GM19324 (cell line): ENCODE results near the gene RIPOR3.
"Not testable (repeated sequence)": the region's sequence is repeated elsewhere in the genome, so short reads cannot be mapped to it uniquely, and the experiment has no call there.

ENCODE experiments used
- ATAC-seq: cut with Tn5 transposase; IDR thresholded peaks from one replicate; pipeline ENCODE4 v1.9.1; 2021; ENCODE audit warnings: mild to moderate bottlenecking, moderate library complexity; ENCODE audit not compliant: unreplicated experiment, low FRiP score

The RIPOR3 gene

DNA sequence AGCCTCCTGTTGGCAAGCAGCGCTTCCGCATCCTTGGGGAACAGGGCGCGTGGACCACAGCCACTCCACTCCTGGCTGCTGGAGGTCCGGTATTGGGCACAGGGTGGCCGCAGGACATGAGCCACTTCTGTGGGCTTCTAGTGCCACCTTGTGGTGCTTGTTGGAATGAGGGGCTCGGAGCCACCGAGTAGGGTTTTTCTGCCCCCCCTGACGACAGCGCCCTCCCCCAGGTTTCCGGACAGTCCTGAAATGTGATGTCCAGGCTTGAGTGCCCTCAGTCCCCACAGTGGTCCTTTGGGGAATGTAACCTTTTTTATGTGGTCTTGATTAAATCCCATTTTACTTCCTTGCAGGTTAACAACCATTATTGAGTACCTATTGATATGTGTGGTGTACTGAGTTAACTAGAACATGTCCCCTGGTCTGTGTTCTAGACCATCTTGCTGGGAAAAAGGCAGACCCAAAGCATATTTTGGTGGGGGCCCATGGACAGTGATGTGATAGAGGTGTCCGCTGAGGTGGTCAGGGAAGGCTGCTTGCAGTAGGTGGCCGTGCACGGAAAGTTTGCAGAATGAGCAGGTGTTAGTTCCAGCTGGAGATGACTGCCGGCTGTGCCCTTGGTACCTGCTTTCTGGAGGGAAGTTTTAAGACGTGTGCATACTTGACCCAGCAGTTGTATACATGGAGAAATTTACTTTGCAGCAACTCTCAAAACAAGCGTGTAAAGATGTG is 111.2 kb downstream of the RIPOR3 start:
- no peak for ATAC-seq

DNA sequence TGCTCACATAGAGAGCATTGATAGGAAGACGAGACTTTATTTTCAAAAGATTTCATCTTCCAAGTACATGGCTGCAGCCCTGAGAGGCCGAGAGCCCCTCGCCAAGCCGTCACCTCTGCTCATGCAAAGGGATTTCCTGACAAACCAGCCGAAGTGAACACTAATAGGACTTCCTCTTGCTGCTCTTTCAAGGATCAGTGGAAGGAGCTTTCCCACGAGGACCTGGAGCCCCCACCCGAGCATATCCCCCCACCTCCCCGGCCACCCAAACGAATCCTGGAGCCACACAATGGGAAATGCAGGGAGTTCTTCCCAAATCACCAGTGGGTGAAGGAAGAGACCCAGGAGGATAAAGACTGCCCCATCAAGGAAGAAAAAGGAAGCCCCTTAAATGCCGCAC is 111.8 kb downstream of the RIPOR3 start:
- no peak for ATAC-seq

DNA sequence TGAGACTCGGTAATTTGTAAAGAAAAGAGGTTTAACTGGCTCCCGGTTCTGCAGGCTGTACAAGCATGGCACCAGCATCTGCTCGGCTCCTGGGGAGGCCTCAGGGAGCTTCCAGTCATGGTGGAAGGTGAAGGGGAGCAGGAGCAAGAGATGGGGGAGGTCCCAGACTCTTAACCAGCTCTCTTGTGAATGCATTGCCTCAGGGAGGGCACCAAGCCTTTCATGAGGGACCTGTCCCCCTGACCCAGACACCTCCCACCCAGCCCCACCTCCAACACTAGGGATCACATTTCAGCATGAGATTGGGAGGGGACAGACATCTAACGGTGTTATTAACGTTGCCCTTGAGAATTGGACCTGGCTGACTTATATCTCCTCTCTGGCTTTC is 112.6 kb downstream of the RIPOR3 start:
- no peak for ATAC-seq

DNA sequence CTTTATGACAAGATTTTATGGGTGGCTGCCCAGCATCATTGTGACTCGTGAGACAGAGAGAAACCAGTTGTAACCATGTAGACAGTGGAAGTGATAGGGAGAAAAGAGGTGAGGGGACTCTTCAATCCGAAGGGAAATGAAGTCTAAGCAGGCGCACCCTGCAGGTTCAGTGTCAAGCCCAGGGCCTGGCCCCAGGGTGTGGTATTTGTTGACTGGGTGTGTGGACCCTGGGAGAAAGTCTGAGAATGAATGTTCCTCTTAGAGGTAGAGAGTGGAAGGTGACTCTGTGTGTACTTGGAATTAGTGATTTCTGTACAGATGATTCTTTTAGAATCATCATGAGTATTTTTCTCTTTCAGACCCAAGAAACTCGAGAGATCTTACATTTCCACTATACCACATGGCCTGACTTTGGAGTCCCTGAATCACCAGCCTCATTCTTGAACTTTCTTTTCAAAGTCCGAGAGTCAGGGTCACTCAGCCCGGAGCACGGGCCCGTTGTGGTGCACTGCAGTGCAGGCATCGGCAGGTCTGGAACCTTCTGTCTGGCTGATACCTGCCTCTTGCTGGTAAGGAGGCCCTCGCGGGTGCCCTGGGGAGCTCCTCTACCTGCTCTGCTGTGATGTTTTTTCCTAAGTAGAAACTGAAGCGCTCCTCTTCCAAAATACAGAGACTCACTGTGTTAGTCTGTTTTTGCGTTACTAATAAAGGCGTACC is 113.1 kb downstream of the RIPOR3 start:
- no peak for ATAC-seq

DNA sequence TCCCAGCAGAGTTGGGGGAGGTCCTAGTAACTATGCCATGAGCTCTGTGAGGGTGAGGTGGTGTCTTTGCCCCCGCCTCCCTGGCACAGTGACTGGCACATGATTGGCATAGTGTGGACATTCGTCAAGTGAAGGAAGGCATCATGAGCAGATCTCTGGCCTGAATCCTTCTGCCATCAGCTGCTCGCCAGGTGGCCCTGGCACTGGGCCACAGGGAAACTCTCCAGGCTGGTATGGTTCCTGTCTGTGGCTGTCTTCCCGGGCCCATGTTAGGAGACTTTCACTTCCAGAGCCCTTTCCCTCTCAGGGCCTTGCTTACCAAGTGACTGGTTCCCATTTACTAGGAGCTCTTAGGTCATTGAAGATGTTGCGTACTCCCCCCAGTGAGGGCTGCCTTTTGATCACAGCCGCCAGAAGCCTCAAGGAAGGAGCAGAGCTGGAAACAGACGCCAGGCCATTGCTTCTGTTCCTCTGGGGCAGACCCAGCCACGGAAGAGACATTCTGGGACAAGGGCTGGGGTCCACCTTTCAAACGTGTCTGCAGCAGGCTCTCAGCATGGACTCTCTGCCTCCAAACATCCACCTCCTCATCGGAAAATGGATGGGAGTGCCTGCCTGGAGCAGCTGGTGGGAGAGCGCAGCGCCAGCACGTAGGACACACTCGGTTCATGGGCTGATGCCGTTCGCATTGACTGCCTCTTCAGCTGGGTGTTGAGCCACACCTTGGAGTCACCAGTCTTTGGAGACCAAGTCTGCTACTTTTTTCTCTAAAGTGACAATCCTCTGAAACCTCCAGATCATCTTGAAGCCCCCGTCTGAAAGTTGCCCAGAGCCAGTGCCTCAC is 113.9 kb downstream of the RIPOR3 start:
- ATAC-seq, result no peak

DNA sequence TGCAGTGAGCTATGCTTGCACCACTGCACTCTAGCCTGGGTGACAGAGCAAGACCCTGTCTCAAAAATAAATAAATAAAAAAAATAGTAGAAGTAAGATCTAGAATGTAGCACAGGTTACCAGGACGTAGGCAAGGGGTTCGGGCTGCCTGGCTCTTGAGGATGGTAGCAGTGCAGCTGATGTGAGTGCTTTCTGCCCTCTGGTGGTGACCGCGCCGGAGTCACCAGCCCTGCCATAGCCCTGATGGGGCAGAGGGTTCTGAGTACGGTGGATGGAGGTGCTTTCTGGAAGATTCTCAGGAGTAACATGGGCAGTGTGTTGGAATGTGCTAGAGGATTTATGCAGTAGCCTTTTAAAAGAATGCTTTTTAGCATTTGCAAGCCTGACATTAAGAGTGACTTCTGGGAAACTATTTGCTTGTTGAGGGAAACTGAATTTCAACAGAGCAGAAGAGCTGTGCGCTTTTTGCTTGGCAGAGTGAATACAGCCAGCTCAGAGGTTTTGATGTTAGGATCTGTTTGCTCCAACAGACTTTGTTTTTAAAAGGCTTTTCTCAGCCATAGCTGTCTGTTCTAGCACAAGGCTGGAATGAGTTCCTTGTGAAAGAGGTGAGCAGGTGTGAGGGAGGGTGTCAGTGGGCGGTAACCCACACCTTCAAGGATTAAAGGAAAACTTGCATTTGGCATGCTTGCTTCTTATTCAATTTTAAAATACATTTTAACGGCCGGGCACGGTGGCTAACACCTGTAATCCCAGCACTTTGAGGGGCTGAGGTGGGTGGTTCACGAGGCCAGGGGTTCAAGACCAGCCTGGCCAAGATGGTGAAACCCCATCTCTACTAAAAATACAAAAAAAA is 115.2 kb downstream of the RIPOR3 start:
- no peak for ATAC-seq

DNA sequence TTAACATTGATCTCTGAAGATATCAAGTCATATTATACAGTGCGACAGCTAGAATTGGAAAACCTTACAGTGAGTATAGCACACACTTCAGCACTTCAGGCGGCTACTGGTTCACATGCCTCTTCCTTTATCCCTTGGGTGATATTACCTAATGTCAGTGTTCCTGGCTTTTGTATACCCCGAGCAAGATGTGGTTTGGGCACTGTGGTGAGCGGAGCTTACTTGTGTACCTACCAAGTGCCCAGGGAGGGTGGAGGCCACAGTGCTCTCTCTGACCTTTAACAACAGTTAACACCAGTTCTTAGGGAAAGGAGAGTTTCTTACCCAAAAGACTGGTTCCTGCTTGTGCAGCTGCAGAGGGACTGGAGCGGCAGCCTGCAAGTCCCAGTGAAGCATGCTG is 116.8 kb downstream of the RIPOR3 start:
- ATAC-seq, result no peak

DNA sequence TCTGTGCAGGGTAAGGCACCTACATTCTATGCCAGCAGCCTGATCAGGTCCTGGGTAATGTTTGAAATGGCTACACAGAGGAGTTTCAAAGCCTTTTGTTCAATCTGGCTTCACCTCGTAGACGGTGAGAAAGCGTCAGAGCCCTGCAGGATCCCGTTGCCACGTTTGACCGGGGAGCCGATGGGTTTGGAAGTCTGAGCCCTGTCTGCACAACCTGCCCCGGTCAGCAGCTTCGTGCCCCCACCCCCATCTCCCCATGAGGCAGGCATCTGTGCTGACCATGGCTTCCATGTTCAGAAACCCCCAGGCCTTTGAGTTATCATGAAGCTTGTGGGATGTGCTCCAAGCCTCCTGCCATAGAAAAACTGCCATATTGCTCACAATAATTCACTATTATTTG is 117.2 kb downstream of the RIPOR3 start:
- no peak for ATAC-seq

DNA sequence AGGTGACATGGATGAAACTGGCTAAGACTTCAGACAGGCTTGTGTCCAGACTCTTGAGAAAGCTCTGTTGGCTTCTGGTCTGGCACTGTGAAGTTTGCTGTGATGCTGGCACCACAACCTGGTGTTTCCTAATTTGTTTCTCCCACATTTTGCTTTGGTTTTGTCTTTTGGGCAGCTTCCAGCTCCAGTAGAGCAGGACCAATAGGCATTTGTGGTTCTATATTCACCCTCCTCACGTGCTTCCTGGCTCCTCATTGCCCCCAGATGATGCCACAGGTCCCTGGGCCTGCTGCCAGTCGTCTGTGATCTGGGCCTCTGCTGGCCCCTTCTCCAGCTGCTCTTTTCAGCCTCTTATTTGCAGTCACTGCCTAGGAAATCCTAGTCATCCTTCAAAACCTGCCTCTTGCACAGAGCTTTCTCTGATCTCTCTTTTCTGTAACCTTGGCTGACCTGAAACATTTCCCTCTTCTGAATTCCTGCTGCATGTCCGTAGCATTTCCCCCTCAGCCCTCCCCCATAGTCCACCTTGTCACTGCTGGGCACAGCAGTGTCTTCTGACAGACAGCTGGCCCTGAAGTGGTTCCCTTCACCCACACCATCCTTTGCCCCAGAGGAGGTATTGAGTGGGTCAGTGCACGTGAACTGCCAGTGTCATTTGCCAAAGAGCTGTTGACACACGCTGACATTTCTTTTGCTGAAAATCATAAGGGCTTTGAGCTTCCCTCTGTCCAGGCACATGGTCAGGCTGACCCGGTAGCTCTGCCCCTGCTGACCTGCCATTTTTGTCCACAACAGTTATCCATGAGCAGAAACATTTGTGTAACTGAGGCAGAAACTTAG is 118.2 kb downstream of the RIPOR3 start:
- no peak for ATAC-seq

DNA sequence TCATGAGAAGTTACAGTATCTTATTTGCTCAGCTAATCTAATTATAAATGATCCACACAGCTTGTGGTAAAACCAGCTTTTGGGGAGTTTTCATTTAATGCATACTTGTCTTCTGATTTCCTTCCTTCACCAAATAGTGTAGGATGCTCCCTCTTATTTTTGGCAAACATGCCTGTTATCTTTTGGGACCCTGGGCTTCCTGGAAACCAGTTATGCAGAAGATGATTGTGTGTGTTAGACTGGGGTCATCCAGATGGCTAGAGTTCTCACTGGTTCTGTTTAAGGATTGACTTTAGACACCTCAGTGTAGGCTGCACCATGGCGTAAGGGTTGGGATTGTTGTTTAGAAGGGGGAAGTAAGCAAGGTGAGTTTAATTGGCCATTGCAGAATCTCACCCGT is 119.9 kb downstream of the RIPOR3 start:
- no peak for ATAC-seq

DNA sequence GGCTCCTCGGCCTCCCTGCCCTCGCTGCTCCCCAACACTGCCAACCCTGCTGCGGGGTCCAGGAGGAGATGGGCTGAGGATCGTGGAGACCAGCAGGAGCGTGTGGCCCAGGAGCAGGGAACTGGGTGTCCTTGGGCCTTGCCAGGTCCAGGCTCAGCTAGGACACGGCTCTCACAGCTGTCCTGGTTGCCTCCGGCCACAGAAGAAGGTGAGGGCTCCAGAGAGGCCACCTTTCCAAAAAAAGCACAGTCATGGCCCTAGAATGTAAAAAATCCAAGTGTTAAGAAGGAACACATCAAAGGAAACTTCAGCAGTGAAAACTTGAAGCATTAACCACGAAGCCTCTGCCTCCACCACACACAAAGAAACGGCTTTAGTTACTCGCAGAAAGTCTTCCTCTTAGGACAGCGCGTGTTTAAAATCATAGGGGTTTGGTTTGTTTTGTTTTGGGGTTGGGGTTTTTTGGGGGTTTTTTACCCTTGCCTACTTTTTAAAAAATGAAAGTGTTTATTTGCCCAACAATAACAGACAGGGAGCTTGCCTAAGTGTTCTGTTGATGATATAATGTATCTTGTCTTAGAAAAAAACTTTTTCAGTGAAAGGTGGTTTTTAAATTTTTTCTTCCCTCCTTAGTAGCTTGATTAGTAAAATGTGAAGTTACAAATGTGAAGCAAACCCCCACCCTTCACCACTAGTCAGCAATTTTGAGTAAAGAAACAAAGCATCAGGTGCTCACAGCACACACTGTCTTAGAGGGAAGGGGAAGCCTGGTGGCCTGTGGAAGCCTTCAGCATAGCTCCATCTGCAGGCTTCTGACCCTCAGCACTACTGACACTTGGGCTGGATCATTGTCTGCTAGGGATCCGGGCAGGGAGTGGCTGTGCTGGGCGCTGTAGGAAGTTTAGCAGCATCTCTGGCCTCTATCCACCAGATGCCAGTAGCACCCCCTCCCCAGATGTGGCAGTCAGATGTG is 121.2 kb downstream of the RIPOR3 start:
- no peak for ATAC-seq

DNA sequence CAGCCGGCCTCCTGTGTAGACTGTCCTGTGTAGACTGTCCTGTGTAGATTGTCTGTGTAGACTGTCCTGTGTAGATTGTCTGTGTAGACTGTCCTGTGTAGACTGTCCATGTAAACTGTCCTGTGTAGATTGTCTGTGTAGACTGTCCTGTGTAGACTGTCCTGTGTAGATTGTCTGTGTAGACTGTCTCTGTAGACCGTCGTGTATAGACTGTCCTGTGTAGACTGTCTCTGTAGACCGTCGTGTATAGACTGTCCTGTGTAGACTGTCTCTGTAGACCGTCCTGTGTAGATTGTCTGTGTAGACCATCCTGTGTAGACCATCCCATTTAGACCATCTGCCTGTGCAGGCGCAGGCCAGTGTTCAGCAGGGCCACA is 121.9 kb downstream of the RIPOR3 start:
- not testable (repeated sequence) for ATAC-seq

DNA sequence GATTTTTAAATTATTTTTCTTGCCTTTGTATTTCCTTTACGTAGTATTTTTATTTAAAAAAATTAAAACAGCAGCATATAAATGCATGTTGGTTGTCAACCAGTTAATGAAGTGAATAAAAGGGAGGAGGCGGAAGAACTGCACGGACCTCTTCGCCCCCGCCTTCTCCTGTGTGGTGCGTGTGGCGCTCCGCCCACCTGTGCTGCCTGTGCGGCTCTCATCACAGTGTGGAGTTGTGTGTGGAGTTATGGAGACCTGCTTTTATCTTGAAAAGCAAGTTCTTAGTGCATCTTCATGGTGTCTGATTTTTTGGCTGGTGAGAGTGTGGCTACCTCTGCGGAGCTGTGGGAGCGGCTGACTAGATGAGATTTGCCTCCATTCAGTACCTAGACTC is 122.8 kb downstream of the RIPOR3 start:
- ATAC-seq, result no peak

DNA sequence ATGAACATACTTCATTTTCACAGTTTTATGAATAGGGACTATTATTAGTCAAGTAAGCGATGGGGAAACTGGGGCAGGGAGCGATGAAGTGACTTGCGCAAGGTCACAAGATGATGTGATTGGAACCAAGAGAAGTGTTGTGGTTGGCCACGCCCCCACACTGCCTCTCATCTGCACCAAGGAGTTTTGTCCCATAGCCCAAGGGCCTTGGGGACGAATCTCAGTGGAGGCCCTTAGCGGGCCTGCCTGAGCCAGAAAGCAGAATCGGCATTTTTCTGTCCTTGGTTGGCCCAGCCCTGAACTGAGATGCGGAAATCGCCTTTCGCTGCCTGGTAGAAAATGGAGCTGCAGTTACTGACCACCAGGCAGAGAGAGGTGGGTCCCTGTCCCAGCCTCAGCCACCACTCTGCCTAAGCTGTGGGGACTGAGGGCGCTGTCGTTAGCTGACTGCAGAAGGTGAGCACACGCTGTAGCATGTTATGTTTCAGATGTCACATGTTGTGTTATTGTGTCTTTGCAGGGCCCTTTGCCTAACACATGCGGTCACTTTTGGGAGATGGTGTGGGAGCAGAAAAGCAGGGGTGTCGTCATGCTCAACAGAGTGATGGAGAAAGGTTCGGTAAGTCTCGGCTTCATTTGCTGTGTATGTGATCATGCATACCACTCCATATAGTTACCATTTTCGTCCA is 123.3 kb downstream of the RIPOR3 start:
- no peak for ATAC-seq

DNA sequence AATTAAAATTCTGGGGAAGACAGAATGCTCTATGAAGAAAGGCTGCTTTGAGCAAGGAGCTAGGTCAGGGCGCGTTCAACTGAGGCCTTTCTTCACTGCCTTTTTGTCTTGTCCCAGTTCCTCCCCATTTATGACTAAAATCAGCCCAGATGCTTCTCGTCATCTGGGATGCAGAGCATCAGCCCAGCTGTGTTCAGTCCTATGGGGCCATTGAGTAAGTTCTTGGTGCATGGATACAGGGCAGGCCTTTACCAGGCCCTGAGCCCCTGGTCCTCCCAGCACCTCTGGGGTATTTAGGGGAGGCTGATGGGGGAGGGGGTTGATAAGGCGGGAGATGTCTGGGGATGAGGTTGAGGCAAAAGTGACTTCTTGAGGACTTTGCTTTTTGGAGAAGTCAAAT is 125.5 kb downstream of the RIPOR3 start:
- no peak for ATAC-seq

DNA sequence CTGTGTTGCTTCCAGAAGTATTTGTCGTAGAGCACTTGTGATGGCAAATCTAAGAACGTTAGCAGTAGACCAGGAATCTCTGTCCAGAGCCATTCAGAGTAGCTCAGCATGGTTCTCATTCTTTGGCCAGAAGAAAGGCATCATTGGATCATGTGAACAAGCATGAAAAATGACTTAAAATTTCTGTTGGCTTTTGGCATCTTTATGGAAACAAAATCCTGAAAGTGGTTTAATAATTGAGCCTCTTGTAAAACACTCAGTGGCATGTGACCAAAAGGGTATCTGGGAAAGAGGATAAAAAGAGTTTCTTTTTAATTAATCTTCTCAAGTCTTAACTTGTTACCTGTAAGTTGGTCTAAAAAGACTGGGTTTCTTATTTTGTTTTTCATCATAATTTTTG is 126.0 kb downstream of the RIPOR3 start:
- no peak for ATAC-seq

DNA sequence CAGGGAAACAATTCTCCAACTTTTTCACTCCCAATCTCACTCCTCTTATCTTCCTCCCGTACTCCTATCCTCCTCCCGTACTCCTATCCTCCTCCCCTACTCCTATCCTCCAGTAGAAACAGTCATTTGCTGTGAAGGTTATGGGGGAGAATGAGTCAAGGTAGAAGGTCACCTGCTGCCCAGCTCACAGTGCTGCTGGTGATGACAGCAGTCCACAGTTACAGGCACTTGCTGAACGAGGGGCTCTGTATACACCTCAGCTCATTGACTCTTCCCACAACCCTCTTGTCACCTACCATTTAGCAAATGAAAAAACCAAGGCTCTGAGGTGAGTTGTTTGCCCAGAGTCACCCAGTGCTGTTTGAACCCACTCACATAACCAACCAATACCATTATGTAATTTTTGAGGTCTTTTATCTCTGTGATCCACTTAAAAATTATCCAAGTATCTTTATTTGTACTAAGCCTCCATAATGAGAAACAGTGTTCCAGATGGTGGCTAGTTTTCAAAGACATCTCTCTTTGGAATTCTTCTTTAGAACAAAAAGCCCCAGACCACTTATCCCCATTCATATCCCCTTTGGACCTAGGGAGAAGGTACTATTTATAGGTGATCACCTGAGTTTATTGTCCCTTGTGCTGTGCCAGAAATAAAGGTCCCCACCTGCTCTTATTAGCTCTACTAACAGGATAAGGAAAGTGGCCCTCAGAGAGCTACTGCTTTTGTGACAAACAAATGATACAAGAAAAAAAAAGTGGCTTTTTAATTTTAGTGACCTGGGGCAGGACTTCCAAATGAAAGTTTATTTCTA is 128.0 kb downstream of the RIPOR3 start:
- ATAC-seq, result no peak
